ENCODE data around the gene BICRAL.
"Not testable (repeated sequence)": the region's sequence is repeated elsewhere in the genome, so short reads cannot be mapped to it uniquely, and the experiment has no call there.

Gene BICRAL

GRCh38 chr6:42902429-42903263 is 120.8 kb downstream of the BICRAL start:
- not testable (repeated sequence) for DNase-seq

DNA sequence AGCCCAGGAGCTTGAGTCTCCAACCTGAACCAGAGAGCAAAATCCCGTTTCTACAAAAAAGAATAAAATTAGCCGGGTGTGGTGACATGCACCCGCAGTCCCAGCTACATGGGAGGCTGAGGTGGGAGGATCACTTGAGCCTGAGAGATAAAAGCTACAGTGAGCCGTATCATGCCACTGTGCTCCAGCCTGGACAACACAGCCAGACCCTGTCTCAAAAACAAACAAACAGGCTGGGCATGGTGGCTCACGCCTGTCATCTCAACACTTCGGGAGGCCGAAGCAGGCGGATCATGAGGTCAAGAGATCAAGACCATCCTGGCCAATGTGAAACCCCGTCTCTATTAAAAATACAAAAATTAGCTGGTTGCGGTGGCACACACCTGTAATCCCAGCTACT is 122.6 kb downstream of the BICRAL start:
- no peak for DNase-seq

- DNase-seq = no peak
These were observed 125.5 kb downstream of the BICRAL start for GRCh38 chr6:42907336-42907735.

- DNase-seq = no peak
These were observed 128.0 kb downstream of the BICRAL start for GRCh38 chr6:42909835-42910234.

DNA sequence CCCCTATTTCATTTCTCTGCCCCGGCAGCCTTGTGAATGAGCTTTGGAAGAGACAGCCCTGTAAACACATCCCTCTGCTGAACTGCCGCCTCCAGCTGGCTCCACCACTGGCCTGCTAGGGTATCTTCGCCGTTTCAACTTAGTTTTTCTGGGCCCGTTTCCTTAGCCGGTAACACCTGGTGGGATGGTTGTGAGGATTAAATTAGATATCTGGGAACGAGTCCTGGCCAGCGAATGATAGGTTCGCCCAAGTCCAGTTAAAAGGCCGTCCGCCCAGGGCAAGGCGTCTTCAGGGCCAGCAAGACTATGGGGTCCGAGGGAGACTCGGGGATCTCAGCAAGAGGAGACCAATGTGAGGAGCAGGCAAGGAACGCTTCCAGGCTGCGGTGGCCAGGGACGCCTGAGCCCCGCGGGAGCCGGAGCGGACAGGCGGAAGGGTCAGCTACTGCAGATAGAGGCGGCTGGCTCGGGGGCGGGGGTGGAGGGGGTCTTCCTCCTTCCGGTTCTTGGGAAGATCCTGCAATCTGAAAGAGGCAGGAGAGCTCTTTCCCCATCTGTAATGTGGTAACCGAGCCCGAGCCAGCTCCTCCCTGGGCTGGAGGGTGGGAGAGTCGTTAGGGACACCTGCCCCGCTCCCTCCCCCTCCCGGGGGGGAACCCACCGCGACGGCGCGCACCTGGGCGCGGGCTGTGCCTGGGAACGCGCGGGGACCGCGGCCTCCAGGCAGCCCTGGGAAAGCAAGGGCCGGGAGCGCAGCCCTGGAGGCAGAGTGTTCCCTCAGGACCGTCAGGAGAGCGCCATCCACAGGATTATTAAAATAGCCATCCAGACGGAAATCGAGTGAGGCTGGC is 129.5 kb downstream of the BICRAL start:
- DNase-seq = no peak

DNA sequence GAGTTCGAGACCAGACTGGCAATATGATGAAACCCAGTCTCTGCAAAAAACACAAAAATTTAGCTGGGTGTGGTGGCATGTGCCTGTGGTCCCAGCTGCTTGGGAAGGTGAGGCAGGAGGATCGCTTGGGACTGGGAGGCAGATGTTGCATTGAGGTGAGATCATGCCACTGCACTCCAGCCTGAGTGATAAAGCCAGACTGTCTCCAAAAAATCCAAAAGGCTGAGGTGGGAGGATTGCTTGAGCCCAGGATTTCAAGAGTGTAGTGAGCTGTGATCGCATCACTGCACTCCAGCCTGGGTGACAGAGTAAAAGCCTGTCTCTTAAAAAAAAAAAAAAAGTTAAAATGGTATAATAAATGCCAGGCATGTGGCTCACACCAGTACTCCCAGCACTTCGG is 132.7 kb downstream of the BICRAL start:
- DNase-seq = no peak

- no peak for DNase-seq
These were observed 133.9 kb downstream of the BICRAL start, which contains the start of gene PTCRA for GRCh38 chr6:42915732-42916131. PTCRA (plus strand) TSS chr6:42916053; CDS start chr6:42916070, 17 bp downstream.

GRCh38 chr6:42916288-42916687 is 134.4 kb downstream of the BICRAL start:
- no peak for DNase-seq

Data from CD4-positive, alpha-beta T cell treated with Interleukin-21 for 1 hour (primary cell).